Liver (tissue), 9 donors: ENCODE results near the gene GGN. TPM values are rescaled to one million over a fixed set of nuclear protein-coding genes. Genes with fewer than 3 reads are reported as not detected.

Experiments used
- DNase-seq: peaks from one replicate; pipeline ENCODE4 v3.0.0-alpha.2; 2017; ENCODE audit warnings: low spot score
- H3K27ac ChIP-seq, 2 donors: one replicate each; pipeline ENCODE4 v1.7.0; 2013; ENCODE audit warnings: inconsistent platforms in 2 of 2, low read length in 2 of 2, control low read depth in 1 of 2, low read depth in 1 of 2, mild to moderate bottlenecking in 1 of 2
- H3K27me3 ChIP-seq, 4 donors: one replicate each; pipeline versions ENCODE4 v1.6.1 to v1.7.0; 2013; ENCODE audit warnings: low read length in 3 of 4, inconsistent platforms in 1 of 4, mild to moderate bottlenecking in 1 of 4, moderate library complexity in 1 of 4; ENCODE audit not compliant: control insufficient read depth in 4 of 4, insufficient read depth in 4 of 4
- H3K36me3 ChIP-seq, 4 donors: one replicate each; pipeline versions ENCODE4 v1.6.1 to v1.7.0; 2013; ENCODE audit warnings: low read length in 3 of 4, mild to moderate bottlenecking in 3 of 4, low read depth in 1 of 4, moderate library complexity in 1 of 4; ENCODE audit not compliant: control insufficient read depth in 4 of 4, insufficient read depth in 3 of 4
- H3K4me1 ChIP-seq, 4 donors: one replicate each; pipeline versions ENCODE4 v1.6.1 to v1.7.0; 2013; ENCODE audit warnings: low read length in 3 of 4, mild to moderate bottlenecking in 3 of 4, moderate library complexity in 1 of 4; ENCODE audit not compliant: control insufficient read depth in 4 of 4, insufficient read depth in 4 of 4
- H3K4me3 ChIP-seq, 3 donors: one replicate each; pipeline versions ENCODE4 v1.6.1 to v1.7.0; 2013; ENCODE audit warnings: low read length in 3 of 3, control low read depth in 1 of 3, low read depth in 1 of 3, mild to moderate bottlenecking in 1 of 3
- H3K9ac ChIP-seq, 2 donors: one replicate each; pipeline ENCODE4 v1.7.0; 2013; ENCODE audit warnings: low read length in 2 of 2, mild to moderate bottlenecking in 2 of 2, moderate library complexity in 2 of 2, control low read depth in 1 of 2, low read depth in 1 of 2
- H3K9me3 ChIP-seq, 4 donors: one replicate each; pipeline versions ENCODE4 v1.6.1 to v1.7.0; 2013; ENCODE audit warnings: low read length in 3 of 4; ENCODE audit not compliant: control insufficient read depth in 4 of 4
- CTCF ChIP-seq: fragments of 150-350 bp; IDR thresholded peaks from 2 replicates; pipeline ENCODE4 v1.5.1; 2017; ENCODE audit warnings: improper control_type of control experiment, low read depth, low read length; ENCODE audit not compliant: missing input control
- FOXA1 ChIP-seq: IDR thresholded peaks from 2 replicates; pipeline ENCODE4 v1.6.1; 2016; ENCODE audit warnings: antibody characterized with exemption
- FOXA2 ChIP-seq: IDR thresholded peaks from 2 replicates; pipeline ENCODE4 v1.6.1; 2016; ENCODE audit warnings: antibody characterized with exemption
- GABPA ChIP-seq, 2 donors: IDR thresholded peaks in 1 of 2; conservative IDR thresholded peaks in 1 of 2; 2 replicates each; pipeline ENCODE4 v1.6.1; 2016; ENCODE audit warnings: antibody characterized with exemption in 2 of 2, mild to moderate bottlenecking in 1 of 2, moderate library complexity in 1 of 2
- HNF4A ChIP-seq, 2 donors: conservative IDR thresholded peaks; 2 replicates each; pipeline ENCODE4 v1.6.1; 2016; ENCODE audit warnings: antibody characterized with exemption in 2 of 2, mild to moderate bottlenecking in 2 of 2
- JUND ChIP-seq, 2 donors: IDR thresholded peaks; 2 replicates each; pipeline ENCODE4 v1.6.1; 2016; ENCODE audit warnings: antibody characterized with exemption in 2 of 2
- RAD21 ChIP-seq, 2 donors: IDR thresholded peaks; 2 replicates each; pipeline ENCODE4 v1.6.1; 2016; ENCODE audit warnings: antibody characterized with exemption in 2 of 2, mild to moderate bottlenecking in 2 of 2
- REST ChIP-seq: IDR thresholded peaks from 2 replicates; pipeline ENCODE4 v1.6.1; 2016; ENCODE audit warnings: antibody characterized with exemption, mild to moderate bottlenecking
- RXRA ChIP-seq, 2 donors: IDR thresholded peaks; 2 replicates each; pipeline ENCODE4 v1.6.1; 2017 to 2018; ENCODE audit warnings: antibody characterized with exemption in 2 of 2, mild to moderate bottlenecking in 1 of 2
- SP1 ChIP-seq: IDR thresholded peaks from 2 replicates; pipeline ENCODE4 v1.6.1; 2018; ENCODE audit warnings: antibody characterized with exemption, mild to moderate bottlenecking
- TAF1 ChIP-seq: conservative IDR thresholded peaks from 2 replicates; pipeline ENCODE4 v1.6.1; 2016; ENCODE audit warnings: antibody characterized with exemption, mild to moderate bottlenecking
- YY1 ChIP-seq: IDR thresholded peaks from 2 replicates; pipeline ENCODE4 v1.6.1; 2016; ENCODE audit warnings: antibody characterized with exemption, mild to moderate bottlenecking
- ZBTB33 ChIP-seq: IDR thresholded peaks from 2 replicates; pipeline ENCODE4 v1.6.1; 2016; ENCODE audit warnings: antibody characterized with exemption
- WGBS: extraction: QIAGEN DNeasy Blood & Tissue Kit; methylation state at CpG from one replicate; pipeline ENCODE4 v1.1.7; 2013; 5-methylcytosine and 5-hydroxymethylcytosine counted together
- polyA plus RNA-seq, 2 donors: library from polyadenylated mRNA; stranded (reverse) in 1 of 2; unstranded in 1 of 2; fragments of 200-250 nt in 1 of 2; fragments of >200 nt in 1 of 2; fragmentation: Nextera tagmentation in 1 of 2; extraction: Ambion mirVana in 1 of 2; gene quantifications; one replicate each; pipeline versions ENCODE4 v1.2.1 to v1.2.3, GENCODE V29; 2013 to 2015
- total RNA-seq, 2 donors: library from RNA; depleted of rRNA; stranded (reverse); fragments of >200 nt; gene quantifications; one replicate each; pipeline ENCODE4 v1.2.3, GENCODE V29; 2014
- donor health status: healthy.
- donor health status: healthy.
- donor health status: healthy.
- donor health status: healthy.
- donor health status: healthy.

The GGN gene
- total and polyA plus RNA-seq, 4 donors: not detected

- Histone ChIP-seq H3K9ac (no peak overlapping the region), H3K27ac (no peak overlapping the region), H3K36me3 (no peaks in the 10 kb centered on the region), H3K9me3 (no peaks in the 10 kb centered on the region), H3K4me3 (no peak overlapping the region), H3K4me1 (no peaks in the 10 kb centered on the region), H3K27me3 (peaks cover 0 to 13% (median 3%) of the 10 kb centered on the region in 4 donors)
- 75% methylated on average over 16 of the region's 16 CpGs for WGBS
- no peak for DNase-seq
- TF ChIP-seq YY1: no peak
- TF ChIP-seq FOXA2: no peak
Observed at GRCh38 chr19:38355728-38356725, 31.8 kb downstream of the GGN start.

GRCh38 chr19:38352611-38353010, 35.2 kb downstream of the GGN start:
- Histone ChIP-seq H3K9me3 (no peaks in the 10 kb centered on the region), H3K27me3 (peaks cover 0 to 8% (median 0%) of the 10 kb centered on the region in 4 donors), H3K4me1 (no peaks in the 10 kb centered on the region), H3K27ac (no peak overlapping the region), H3K36me3 (no peaks in the 10 kb centered on the region), H3K4me3 (no peak overlapping the region), H3K9ac (no peak overlapping the region)
- TF ChIP-seq YY1 (no peak), FOXA1 (no peak), ZBTB33 (no peak), RXRA (IDR thresholded peaks at IDR 0.05) (no peak), TAF1 (no peak), GABPA (IDR thresholded peaks at IDR 0.05 in 1 of 2, conservative IDR thresholded peaks at IDR 0.05 in 1 of 2) (no peak), RAD21 (IDR thresholded peaks at IDR 0.05) (no peak), FOXA2 (no peak), JUND (IDR thresholded peaks at IDR 0.05) (no peak), SP1 (no peak), HNF4A (conservative IDR thresholded peaks at IDR 0.05) (no peak), REST (no peak), CTCF (no peak)
- WGBS: 87% methylated on average over 8 of the region's 8 CpGs
- DNase-seq: no peak
